Lower leg skin (tissue), 4 donors: ENCODE data around the gene FBLL1. TPM values are rescaled to one million over a fixed set of nuclear protein-coding genes. Genes with fewer than 3 reads are reported as not detected.
"Not testable (repeated sequence)": the region's sequence is repeated elsewhere in the genome, so short reads cannot be mapped to it uniquely, and the experiment has no call there.

Experiments used
- DNase-seq, 2 donors: peaks; one replicate each; pipeline ENCODE4 v3.0.0-alpha.2; 2019; ENCODE audit warnings: low spot score in 2 of 2
- H3K4me3 ChIP-seq: fragments of 200-600 bp; sonication (generic); 2 replicates; pipeline ENCODE4 v1.5.1; 2017; ENCODE audit warnings: mild to moderate bottlenecking, low read depth; ENCODE audit not compliant: poor library complexity, severe bottlenecking
- POLR2A ChIP-seq, 2 donors: fragments of 450-650 bp; IDR thresholded peaks; one replicate each; pipeline ENCODE4 v1.6.1; 2016 to 2017; ENCODE audit warnings: antibody characterized with exemption in 2 of 2, mild to moderate bottlenecking in 1 of 2, moderate library complexity in 1 of 2
- WGBS, 2 donors: methylation state at CpG; one replicate each; pipeline ENCODE4 v1.1.5; 2018; 5-methylcytosine and 5-hydroxymethylcytosine counted together
- intact Hi-C: fragments of 100-400 bp; cut with DNase I; formaldehyde crosslinking; loops from one replicate; pipeline ENCODE4 v1.15.0; 2023; ENCODE audit warnings: low total_unique reads
- total RNA-seq, 4 donors: library from RNA; depleted of rRNA; stranded (reverse); fragments of >200 nt; gene quantifications; one replicate each; pipeline ENCODE4 v1.1.0, GENCODE V29; 2016
- TF ChIP-seq, protein P1 (sequence below), 3 donors: fragments of 450-650 bp; IDR thresholded peaks; one replicate each; pipeline ENCODE4 v1.5.1; 2016; ENCODE audit warnings: antibody characterized with exemption in 3 of 3, mild to moderate bottlenecking in 3 of 3, moderate library complexity in 2 of 3

The FBLL1 gene
- total RNA-seq, 4 donors from 2014 or later, result 0.17 to 0.49 (median 0.36) TPM; not detected in 1

DNA sequence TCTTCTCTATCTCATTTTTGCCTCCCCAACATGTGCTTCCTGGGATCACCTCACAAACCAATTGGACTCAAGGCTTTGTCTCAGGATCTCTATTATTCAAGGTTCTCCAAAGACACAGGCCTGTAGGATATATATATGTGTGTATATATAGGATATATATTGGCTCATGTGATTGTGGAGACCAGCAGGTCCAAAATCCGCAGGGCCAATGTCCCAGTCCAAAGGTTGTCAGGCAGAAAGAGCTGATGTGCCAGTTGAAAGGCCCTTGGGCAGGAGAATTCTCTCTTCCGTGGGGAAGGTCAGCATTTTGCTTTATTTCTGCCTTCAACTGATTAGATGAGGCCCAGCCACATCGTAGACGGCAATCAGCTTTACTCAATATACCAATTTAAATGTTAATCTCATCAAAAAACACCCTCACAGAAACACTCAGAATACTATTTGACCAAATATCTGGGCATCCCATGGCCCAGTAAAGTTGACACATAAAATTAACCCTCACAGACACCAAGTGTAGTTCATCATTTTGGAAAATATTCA, 1.3 kb upstream of the FBLL1 start:
- no peak for DNase-seq
- WGBS, 2 donors, result 80 to 83% methylated on average over 4 of the region's 4 CpGs
- no peak overlapping the region for H3K4me3 ChIP-seq
- TF ChIP-seq, protein P1, sequence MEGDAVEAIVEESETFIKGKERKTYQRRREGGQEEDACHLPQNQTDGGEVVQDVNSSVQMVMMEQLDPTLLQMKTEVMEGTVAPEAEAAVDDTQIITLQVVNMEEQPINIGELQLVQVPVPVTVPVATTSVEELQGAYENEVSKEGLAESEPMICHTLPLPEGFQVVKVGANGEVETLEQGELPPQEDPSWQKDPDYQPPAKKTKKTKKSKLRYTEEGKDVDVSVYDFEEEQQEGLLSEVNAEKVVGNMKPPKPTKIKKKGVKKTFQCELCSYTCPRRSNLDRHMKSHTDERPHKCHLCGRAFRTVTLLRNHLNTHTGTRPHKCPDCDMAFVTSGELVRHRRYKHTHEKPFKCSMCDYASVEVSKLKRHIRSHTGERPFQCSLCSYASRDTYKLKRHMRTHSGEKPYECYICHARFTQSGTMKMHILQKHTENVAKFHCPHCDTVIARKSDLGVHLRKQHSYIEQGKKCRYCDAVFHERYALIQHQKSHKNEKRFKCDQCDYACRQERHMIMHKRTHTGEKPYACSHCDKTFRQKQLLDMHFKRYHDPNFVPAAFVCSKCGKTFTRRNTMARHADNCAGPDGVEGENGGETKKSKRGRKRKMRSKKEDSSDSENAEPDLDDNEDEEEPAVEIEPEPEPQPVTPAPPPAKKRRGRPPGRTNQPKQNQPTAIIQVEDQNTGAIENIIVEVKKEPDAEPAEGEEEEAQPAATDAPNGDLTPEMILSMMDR (IDR thresholded peaks at IDR 0.05), result no peak
- TF ChIP-seq POLR2A (IDR thresholded peaks at IDR 0.05), result no peak
- intact Hi-C loops, result no loop called here

DNA sequence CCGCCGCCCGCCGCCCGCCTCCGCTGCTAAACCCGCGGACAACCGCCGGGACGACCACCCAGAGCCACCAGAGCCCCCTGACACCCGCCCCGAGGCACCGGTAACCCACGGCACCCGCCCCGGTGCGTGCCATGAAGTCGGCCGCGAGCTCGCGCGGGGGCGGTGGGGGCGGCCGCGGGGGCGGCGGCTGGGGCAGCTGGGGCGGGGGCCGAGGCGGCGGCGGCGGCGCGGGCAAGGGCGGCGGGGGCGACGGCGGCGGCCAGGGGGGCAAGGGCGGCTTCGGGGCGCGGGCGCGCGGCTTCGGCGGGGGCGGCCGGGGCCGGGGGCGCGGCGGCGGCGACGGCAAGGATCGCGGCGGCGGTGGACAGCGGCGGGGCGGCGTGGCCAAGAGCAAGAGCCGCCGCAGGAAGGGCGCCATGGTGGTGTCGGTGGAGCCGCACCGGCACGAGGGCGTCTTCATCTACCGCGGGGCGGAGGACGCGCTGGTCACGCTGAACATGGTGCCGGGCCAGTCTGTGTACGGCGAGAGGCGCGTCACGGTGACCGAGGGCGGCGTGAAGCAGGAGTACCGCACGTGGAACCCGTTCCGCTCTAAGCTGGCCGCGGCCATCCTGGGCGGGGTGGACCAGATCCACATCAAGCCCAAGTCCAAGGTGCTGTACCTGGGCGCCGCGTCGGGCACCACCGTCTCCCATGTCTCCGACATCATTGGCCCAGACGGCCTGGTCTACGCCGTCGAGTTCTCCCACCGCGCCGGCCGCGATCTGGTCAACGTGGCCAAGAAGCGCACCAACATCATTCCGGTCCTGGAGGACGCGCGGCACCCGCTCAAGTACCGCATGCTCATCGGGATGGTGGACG, 499 bp downstream of the FBLL1 start:
- TF ChIP-seq, protein P1 (IDR thresholded peaks at IDR 0.05), result no peak
- no peak for TF ChIP-seq POLR2A (IDR thresholded peaks at IDR 0.05)
- intact Hi-C loops, result no loop called here
- H3K4me3 ChIP-seq, result no peak overlapping the region
- 24 to 47% methylated on average over 39 to 52 of the region's 125 CpGs for WGBS, 2 donors
- DNase-seq, result no peak

DNA sequence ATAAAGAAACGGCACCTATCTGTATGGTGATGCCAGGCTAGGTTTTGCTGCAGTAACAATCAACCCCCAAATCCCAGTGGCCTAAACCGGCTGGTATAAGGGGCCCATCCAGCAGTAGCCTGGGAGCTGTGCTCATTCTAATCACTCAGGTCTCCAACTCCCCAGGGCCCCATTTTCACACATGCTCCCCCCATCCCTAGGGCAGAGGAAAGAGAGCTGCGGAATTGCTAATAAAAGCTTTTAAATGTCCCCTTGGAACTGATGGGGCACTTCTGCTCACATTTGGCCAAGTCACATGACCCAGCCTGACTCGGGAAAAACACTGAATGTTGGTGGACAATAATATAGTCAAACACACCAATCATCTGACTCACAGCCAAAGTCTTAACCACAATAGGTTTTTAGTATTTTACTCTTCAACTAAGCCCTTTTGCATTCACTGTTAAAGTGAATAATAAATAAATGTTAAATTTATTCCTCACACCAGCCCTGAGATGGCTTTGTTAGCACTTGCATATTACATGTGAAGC, 1.6 kb downstream of the FBLL1 start:
- intact Hi-C loops, result no loop called here
- DNase-seq, result no peak
- TF ChIP-seq POLR2A (IDR thresholded peaks at IDR 0.05), result no peak
- TF ChIP-seq, protein P1 (IDR thresholded peaks at IDR 0.05), result no peak
- H3K4me3 ChIP-seq, result no peak overlapping the region
- WGBS, 2 donors, result 72 to 79% methylated on average over 4 of the region's 4 CpGs

DNA sequence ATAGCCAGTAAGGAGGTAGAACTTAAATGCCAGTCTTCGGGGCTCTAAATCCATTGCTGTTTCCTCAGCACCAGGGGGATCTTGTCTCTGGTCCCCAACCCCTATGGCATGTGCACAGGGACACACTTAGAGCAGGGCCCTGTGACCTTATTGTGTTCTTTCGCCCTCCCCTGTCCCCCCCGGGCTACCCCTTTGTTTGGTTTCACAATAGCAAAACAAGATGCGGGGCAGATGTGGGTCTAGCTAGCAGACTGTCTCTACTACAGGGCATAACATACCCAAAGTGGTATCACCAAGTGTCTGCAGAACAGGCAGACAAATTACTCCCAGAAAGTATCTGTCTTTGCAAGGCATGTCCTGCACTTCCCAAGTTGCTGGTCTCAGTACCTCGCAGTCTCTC, 2.1 kb downstream of the FBLL1 start:
- H3K4me3 ChIP-seq, result no peak overlapping the region
- WGBS, 2 donors, result 83 to 84% methylated on average over 5 of the region's 5 CpGs
- no peak for DNase-seq
- TF ChIP-seq, protein P1 (IDR thresholded peaks at IDR 0.05), result no peak
- no peak for TF ChIP-seq POLR2A (IDR thresholded peaks at IDR 0.05)
- intact Hi-C loops, result no loop called here

DNA sequence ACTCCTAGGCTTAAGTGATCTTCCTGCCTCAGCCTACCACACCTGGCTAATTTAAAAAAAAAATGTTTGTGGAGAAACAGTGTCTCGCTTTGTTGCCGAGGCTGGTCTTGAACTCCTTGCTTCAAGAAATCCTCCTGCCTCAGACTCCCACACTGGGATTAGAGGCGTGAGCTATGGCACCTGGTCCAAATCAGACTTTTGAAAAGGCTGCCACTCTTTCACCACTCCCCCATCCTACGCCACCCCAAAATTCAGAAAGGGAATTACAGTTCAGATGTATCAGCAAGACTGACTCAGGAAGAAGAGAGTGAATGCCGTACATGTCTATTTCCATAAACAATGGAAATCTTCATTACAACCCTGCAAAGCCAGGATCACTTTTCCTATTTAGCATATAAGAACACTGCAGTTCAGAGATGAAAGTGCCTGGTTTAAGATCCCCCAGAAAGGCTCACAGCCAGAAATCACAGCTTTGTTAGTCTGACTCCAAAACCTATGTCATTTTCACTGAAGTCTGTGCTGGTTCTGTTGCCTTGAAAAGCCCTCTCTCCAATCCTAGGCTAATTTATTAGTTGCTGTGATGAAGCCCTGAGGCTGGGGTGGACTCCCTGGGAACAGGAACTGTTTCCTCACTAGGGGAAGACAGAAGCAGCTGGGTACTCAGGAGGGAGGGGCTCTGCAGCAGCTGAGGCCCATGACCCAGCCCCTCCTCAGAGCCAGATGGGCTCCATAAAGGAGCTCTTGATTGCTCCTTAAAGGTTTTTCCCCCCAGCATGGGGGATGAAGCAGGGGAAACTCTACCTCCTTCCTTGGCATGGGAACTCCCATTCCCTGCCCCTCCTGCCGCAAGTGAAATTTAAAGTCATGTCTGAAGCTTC, 3.1 kb downstream of the FBLL1 start:
- TF ChIP-seq, protein P1 (IDR thresholded peaks at IDR 0.05), result no peak
- no peak for TF ChIP-seq POLR2A (IDR thresholded peaks at IDR 0.05)
- no peak overlapping the region for H3K4me3 ChIP-seq
- intact Hi-C loops, result no loop called here
- DNase-seq, result no peak
- 59 to 73% methylated on average over 6 of the region's 6 CpGs for WGBS, 2 donors

DNA sequence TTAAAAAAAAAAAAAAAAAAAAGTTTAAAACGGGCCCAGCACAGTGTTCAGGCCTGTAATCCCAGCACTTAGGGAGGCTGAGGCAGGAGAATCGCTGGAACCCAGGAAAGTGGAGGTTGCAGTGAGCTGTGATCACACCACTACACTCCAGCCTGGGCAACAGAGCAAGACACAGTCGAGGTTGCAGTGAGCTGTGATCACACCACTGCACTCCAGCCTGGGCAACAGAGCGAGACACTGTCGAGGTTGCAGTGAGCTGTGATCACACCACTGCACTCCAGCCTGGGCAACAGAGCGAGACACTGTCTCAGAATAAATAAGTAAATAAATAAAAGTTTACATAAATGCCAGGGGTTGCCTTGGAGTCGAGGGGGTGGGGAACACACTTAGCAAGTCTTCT, 5.2 kb downstream of the FBLL1 start:
- DNase-seq, H3K4me3 ChIP-seq, intact Hi-C loops: not testable (repeated sequence)
- WGBS, 2 donors, result 82 to 94% methylated on average over 7 of the region's 7 CpGs
